A549 (cell line): ENCODE results near the gene STAG3. TPM values are rescaled to one million over a fixed set of nuclear protein-coding genes. Genes with fewer than 3 reads are reported as not detected.
"Not testable (repeated sequence)": the region's sequence is repeated elsewhere in the genome, so short reads cannot be mapped to it uniquely, and the experiment has no call there.

Experiments
- ATAC-seq, 2 experiments: fragments of 200-7000 bp in 1 of 2; fragments of >200 bp in 1 of 2; cut with Nextera tagmentation in 1 of 2; cut with Tn5 transposase in 1 of 2; 3 replicates each; pipeline versions ENCODE4 v1.8.0 to v1.9.1; 2018 to 2020; ENCODE audit warnings: mild to moderate bottlenecking in 1 of 2, moderate library complexity in 1 of 2
- CTCF ChIA-PET: fragments of 300-600 bp; sonication (Branson Sonifier 250); formaldehyde crosslinking; extraction: SDS; loops from one replicate; lab custom pipeline; 2021; ENCODE audit warnings: antibody characterized with exemption, inconsistent platforms; lab: Yijun Ruan, JAX
- POLR2A ChIA-PET: fragments of 350-600 bp; formaldehyde crosslinking; extraction: SDS; loops from one replicate; lab custom pipeline; 2021; ENCODE audit warnings: antibody characterized with exemption, inconsistent platforms; lab: Yijun Ruan, JAX
- DNase-seq, 2 experiments: peaks; one replicate each; pipeline versions ENCODE4 v3.0.0 to v3.0.0-alpha.2; 2011 to 2016; ENCODE audit warnings: low read depth in 1 of 2, low spot score in 1 of 2
- FAIRE-seq: peaks from 2 replicates; lab custom pipeline; 2011; peaks lifted over from hg19 to GRCh38; lab: Jason Lieb, UNC
- H3K27ac ChIP-seq, 2 experiments: fragments of >200 bp; sonication (Bioruptor Twin); formaldehyde crosslinking; 3 replicates each; pipeline ENCODE4 v1.5.1; 2016 to 2017
- H3K4me1 ChIP-seq: fragments of >200 bp; sonication (Bioruptor Twin); formaldehyde crosslinking; 3 replicates; pipeline ENCODE4 v1.6.1; 2016
- H3K4me2 ChIP-seq: fragments of >200 bp; sonication (Bioruptor Twin); formaldehyde crosslinking; 3 replicates; pipeline ENCODE4 v1.6.1; 2016
- H3K4me3 ChIP-seq: fragments of >200 bp; sonication (Bioruptor Twin); formaldehyde crosslinking; 3 replicates; pipeline ENCODE4 v1.5.1; 2016
- H3K9me3 ChIP-seq: fragments of >200 bp; sonication (Bioruptor Twin); formaldehyde crosslinking; 3 replicates; pipeline ENCODE4 v1.6.1; 2016
- ATOH8 ChIP-seq: fragments of 250-450 bp; sonication (Bioruptor Pico); IDR thresholded peaks from 2 replicates; pipeline ENCODE4 v1.5.0; 2020; ENCODE audit warnings: low read depth, mild to moderate bottlenecking, moderate library complexity
- BCL3 ChIP-seq: fragments of >200 bp; sonication (Bioruptor Twin); formaldehyde crosslinking; IDR thresholded peaks from 3 replicates; pipeline ENCODE4 v1.6.1; 2016
- CTCF ChIP-seq: fragments of >200 bp; sonication (Bioruptor Twin); formaldehyde crosslinking; IDR thresholded peaks from 3 replicates; pipeline ENCODE4 v1.5.1; 2016
- ESRRA ChIP-seq: fragments of 150-350 bp; IDR thresholded peaks from 2 replicates; pipeline ENCODE4 v1.6.1; 2014; ENCODE audit warnings: mild to moderate bottlenecking, low read length, borderline replicate concordance
- FOXS1 ChIP-seq: fragments of 250-450 bp; sonication (Bioruptor Pico); IDR thresholded peaks from 2 replicates; pipeline ENCODE4 v1.5.0; 2020; ENCODE audit warnings: mild to moderate bottlenecking, moderate library complexity
- HDAC2 ChIP-seq: fragments of 200-600 bp; sonication (generic); IDR thresholded peaks from 2 replicates; pipeline ENCODE4 v1.6.1; 2016
- HMGXB4 ChIP-seq: fragments of 250-450 bp; sonication (Bioruptor Pico); IDR thresholded peaks from 2 replicates; pipeline ENCODE4 v1.5.0; 2021; ENCODE audit warnings: mild to moderate bottlenecking, moderate library complexity, borderline replicate concordance
- HOXB13 ChIP-seq: fragments of 250-450 bp; sonication (Bioruptor Pico); IDR thresholded peaks from 2 replicates; pipeline ENCODE4 v1.5.0; 2020; ENCODE audit warnings: low read depth, mild to moderate bottlenecking, moderate library complexity
- HOXB5 ChIP-seq: fragments of 250-450 bp; sonication (Bioruptor Pico); IDR thresholded peaks from 2 replicates; pipeline ENCODE4 v1.5.0; 2020; ENCODE audit warnings: mild to moderate bottlenecking, moderate library complexity
- JUN ChIP-seq, 2 experiments: fragments of >200 bp; sonication (Bioruptor Twin); formaldehyde crosslinking; IDR thresholded peaks; 2 replicates in 1 of 2; 3 replicates in 1 of 2; pipeline ENCODE4 v1.6.1; 2016 to 2017
- KDM5A ChIP-seq: fragments of 200-600 bp; sonication (generic); IDR thresholded peaks from 2 replicates; pipeline ENCODE4 v1.6.1; 2016; ENCODE audit warnings: antibody characterized with exemption, mild to moderate bottlenecking
- MAFK ChIP-seq: fragments of 450-650 bp; IDR thresholded peaks from 2 replicates; pipeline ENCODE4 v1.6.1; 2014; ENCODE audit not compliant: partially characterized antibody
- NFE2L2 ChIP-seq: fragments of 150-350 bp; conservative IDR thresholded peaks from 2 replicates; pipeline ENCODE4 v1.6.1; 2014; ENCODE audit warnings: low read length
- PBX3 ChIP-seq: IDR thresholded peaks from 2 replicates; pipeline ENCODE4 v1.6.1; 2012
- RAD21 ChIP-seq, 2 experiments: fragments of >200 bp in 1 of 2; sonication (Bioruptor Twin) in 1 of 2; formaldehyde crosslinking in 1 of 2; IDR thresholded peaks in 1 of 2; conservative IDR thresholded peaks in 1 of 2; 2 replicates in 1 of 2; 3 replicates in 1 of 2; pipeline ENCODE4 v1.6.1; 2012 to 2018; ENCODE audit warnings: inconsistent platforms in 1 of 2
- REST ChIP-seq: fragments of 200-600 bp; sonication (generic); IDR thresholded peaks from 2 replicates; pipeline ENCODE4 v1.6.1; 2016; ENCODE audit warnings: antibody characterized with exemption, mild to moderate bottlenecking, moderate library complexity
- RFX5 ChIP-seq: fragments of 450-650 bp; IDR thresholded peaks from 2 replicates; pipeline ENCODE4 v1.7.1; 2014; ENCODE audit warnings: antibody characterized with exemption, mild to moderate bottlenecking, moderate library complexity
- SMC3 ChIP-seq: fragments of >200 bp; sonication (Bioruptor Twin); formaldehyde crosslinking; IDR thresholded peaks from 3 replicates; pipeline ENCODE4 v1.6.1; 2018; ENCODE audit warnings: inconsistent platforms
- TFCP2L1 ChIP-seq: fragments of 250-450 bp; sonication (Bioruptor Pico); IDR thresholded peaks from 2 replicates; pipeline ENCODE4 v1.5.0; 2021; ENCODE audit warnings: mild to moderate bottlenecking
- WGBS: methylation state at CpG from one replicate; pipeline ENCODE4 v1.1.6; 2017; ENCODE audit errors: missing lambda C conversion rate; 5-methylcytosine and 5-hydroxymethylcytosine counted together
- polyA plus RNA-seq, 4 experiments: library from polyadenylated mRNA; depleted of rRNA in 3 of 4; stranded (reverse); fragments of >200 nt; fragmentation: RNase III in 1 of 4; extraction: RNeasy Plus Mini Kit Qiagen cat#74134 plus additional on column Dnase treatment in 1 of 4; gene quantifications; 2 replicates in 3 of 4; 3 replicates in 1 of 4; pipeline ENCODE4 v1.2.3, GENCODE V29; 2011 to 2017

The STAG3 gene
- polyA plus RNA-seq, 2 of the 4 experiments (the other 2 are of a cell fraction): 0.25 to 0.50 TPM

- CTCF ChIA-PET: interaction anchor here (0.8 to 6.8 kb wide), 18 partner anchors 8 to 190 kb away, joined by 3 to 58 read pairs (median 4); no protein-coding TSS in a partner anchor
- H3K4me1 ChIP-seq, H3K4me3 ChIP-seq, H3K4me2 ChIP-seq, POLR2A ChIA-PET, H3K9me3 ChIP-seq, FAIRE-seq: not testable (repeated sequence)
- ATAC-seq (peak; percentile 52 to 75; a peak in 5 of 6 replicates), DNase-seq (peak in 1 of 2 experiments; percentile 53)
- 0% methylated on average over 2 of the region's 5 CpGs for WGBS
- TF ChIP-seq SMC3 (peak; percentile 41; the same call in 2 of the 3 replicates), CTCF (peak; percentile 39), RAD21 (conservative IDR thresholded peaks at IDR 0.05 in 1 of 2, IDR thresholded peaks at IDR 0.05 in 1 of 2) (peak; percentile 37 to 42; a peak in 4 of 5 replicates)
- TF ChIP-seq, all 56 proteins: peak for 3; not testable (repeated sequence) for 53
- not testable (repeated sequence) for H3K27ac ChIP-seq
Observed at GRCh38 chr7:100217934-100218333, 40.2 kb downstream of the STAG3 start.

- Histone ChIP-seq H3K9me3 (no peaks in the 10 kb centered on the region), H3K4me2 (no peak overlapping the region), H3K4me3 (no peak overlapping the region), H3K4me1 (no peaks in the 10 kb centered on the region), H3K27ac (no peak overlapping the region)
- TF ChIP-seq REST (no peak), HMGXB4 (CRISPR knock-in tag) (no peak), HOXB13 (no peak), KDM5A (no peak), MAFK (no peak), SMC3 (no peak), PBX3 (no peak), JUN (IDR thresholded peaks at IDR 0.05) (no peak), FOXS1 (CRISPR knock-in tag) (no peak), ESRRA (no peak), RFX5 (no peak), BCL3 (no peak), ATOH8 (CRISPR knock-in tag) (no peak), HDAC2 (no peak), NFE2L2 (no peak), TFCP2L1 (no peak), HOXB5 (CRISPR knock-in tag) (no peak)
- no peak for FAIRE-seq
- POLR2A ChIA-PET: no interaction called here
- no peak for DNase-seq
- WGBS: 87% methylated on average over 10 of the region's 10 CpGs
- no peak for ATAC-seq
- CTCF ChIA-PET: interaction anchor here (1.3 to 6.8 kb wide), 2 partner anchors 29 to 87 kb away, joined by 5 to 58 read pairs; no protein-coding TSS in a partner anchor
Observed at GRCh38 chr7:100219271-100219737, 41.6 kb downstream of the STAG3 start.

GRCh38 chr7:100219801-100220585 lies 42.3 kb downstream of the STAG3 start, which contains the start of gene PVRIG:
Gene PVRIG (plus strand): TSS chr7:100219949. CDS start chr7:100219971, 22 bp downstream.
- WGBS: 93% methylated on average over 9 of the region's 27 CpGs
- H3K4me2 ChIP-seq, DNase-seq, POLR2A ChIA-PET, H3K9me3 ChIP-seq, H3K27ac ChIP-seq, H3K4me3 ChIP-seq, FAIRE-seq, ATAC-seq, H3K4me1 ChIP-seq: not testable (repeated sequence)
- CTCF ChIA-PET: interaction anchor here (0.6 to 2.5 kb wide), 4 partner anchors 30 to 91 kb away, joined by 3 to 17 read pairs (median 4); no protein-coding TSS in a partner anchor
